SU-DHL-6 (cell line): Measurements from ENCODE around the gene CLSTN2.

Experiments used
- EZH2phosphoT487 ChIP-seq: fragments of 200-600 bp; sonication (generic), shearing (Covaris generic); conservative IDR thresholded peaks from 2 replicates; pipeline ENCODE4 v1.6.1; 2018; ENCODE audit warnings: mild to moderate bottlenecking, antibody characterized with exemption, low read length, moderate library complexity, mixed read lengths
- TF ChIP-seq, protein P1 (sequence below): fragments of 200-600 bp; sonication (generic); IDR thresholded peaks from one replicate; pipeline ENCODE4 v1.5.1; 2017; ENCODE audit warnings: antibody characterized with exemption, mild to moderate bottlenecking, low read length, moderate library complexity; ENCODE audit not compliant: insufficient read depth, poor library complexity, severe bottlenecking

DNA sequence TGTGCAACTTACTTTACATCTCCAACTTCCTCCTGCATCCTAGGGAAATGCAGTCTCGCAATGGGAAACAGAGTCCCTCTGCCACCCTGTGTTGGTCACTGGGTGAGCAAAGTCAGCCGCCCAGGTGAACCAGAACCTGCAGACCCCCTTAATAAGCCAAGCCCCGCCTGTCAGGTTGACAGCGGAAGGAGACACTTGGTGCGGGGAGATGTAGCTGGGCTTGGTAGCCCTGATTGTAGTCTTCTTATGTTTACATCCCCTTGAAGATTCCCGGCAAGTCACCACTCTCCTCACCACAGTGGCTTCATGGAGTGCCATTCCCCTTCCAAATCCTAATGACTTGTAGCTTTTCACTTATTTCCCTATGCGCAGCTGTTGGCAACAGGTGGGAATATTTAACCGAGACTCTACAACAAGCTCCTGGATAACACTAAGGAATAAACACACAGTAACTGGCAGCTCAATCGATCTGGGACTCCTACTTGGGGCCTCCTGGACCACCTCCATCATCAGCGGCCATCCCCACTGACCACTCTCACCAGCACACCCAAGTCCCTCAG lies 17.7 kb upstream of the CLSTN2 start:
- TF ChIP-seq EZH2phosphoT487, result no peak
- TF ChIP-seq, protein P1, sequence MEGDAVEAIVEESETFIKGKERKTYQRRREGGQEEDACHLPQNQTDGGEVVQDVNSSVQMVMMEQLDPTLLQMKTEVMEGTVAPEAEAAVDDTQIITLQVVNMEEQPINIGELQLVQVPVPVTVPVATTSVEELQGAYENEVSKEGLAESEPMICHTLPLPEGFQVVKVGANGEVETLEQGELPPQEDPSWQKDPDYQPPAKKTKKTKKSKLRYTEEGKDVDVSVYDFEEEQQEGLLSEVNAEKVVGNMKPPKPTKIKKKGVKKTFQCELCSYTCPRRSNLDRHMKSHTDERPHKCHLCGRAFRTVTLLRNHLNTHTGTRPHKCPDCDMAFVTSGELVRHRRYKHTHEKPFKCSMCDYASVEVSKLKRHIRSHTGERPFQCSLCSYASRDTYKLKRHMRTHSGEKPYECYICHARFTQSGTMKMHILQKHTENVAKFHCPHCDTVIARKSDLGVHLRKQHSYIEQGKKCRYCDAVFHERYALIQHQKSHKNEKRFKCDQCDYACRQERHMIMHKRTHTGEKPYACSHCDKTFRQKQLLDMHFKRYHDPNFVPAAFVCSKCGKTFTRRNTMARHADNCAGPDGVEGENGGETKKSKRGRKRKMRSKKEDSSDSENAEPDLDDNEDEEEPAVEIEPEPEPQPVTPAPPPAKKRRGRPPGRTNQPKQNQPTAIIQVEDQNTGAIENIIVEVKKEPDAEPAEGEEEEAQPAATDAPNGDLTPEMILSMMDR, result no peak
